Upper lobe of left lung (tissue), 6 donors: ENCODE data around the gene SMLR1. TPM values are rescaled to one million over a fixed set of nuclear protein-coding genes. Genes with fewer than 3 reads are reported as not detected.

Experiments used
- ATAC-seq, 2 donors: fragments of 200-7000 bp; cut with Tn5 transposase; one replicate each; pipeline ENCODE4 v1.9.1; 2022; ENCODE audit warnings: mild to moderate bottlenecking in 2 of 2, moderate library complexity in 2 of 2; ENCODE audit not compliant: low FRiP score in 2 of 2
- DNase-seq, 2 donors: peaks; one replicate each; pipeline ENCODE4 v3.0.0-alpha.2; 2019 to 2020
- H3K27ac ChIP-seq, 4 donors: fragments of 200-600 bp; sonication (generic); one replicate each; pipeline ENCODE4 v1.5.1; 2016 to 2019
- H3K27me3 ChIP-seq, 4 donors: fragments of 200-600 bp; sonication (generic); one replicate each; pipeline ENCODE4 v1.5.1; 2017 to 2019
- H3K36me3 ChIP-seq, 4 donors: fragments of 200-600 bp; sonication (generic); one replicate each; pipeline ENCODE4 v1.5.1; 2016 to 2019
- H3K4me1 ChIP-seq, 4 donors: fragments of 200-600 bp; sonication (generic); one replicate each; pipeline ENCODE4 v1.5.1; 2018 to 2019
- H3K4me3 ChIP-seq, 4 donors: fragments of 200-600 bp; sonication (generic); one replicate each; pipeline ENCODE4 v1.5.1; 2017 to 2019; ENCODE audit warnings: mild to moderate bottlenecking in 2 of 4, moderate library complexity in 1 of 4
- H3K9me3 ChIP-seq, 4 donors: fragments of 200-600 bp; sonication (generic); one replicate each; pipeline ENCODE4 v1.5.1; 2018 to 2019
- CTCF ChIP-seq, 6 experiments: fragments of 450-650 bp in 4 of 6; fragments of 200-600 bp in 2 of 6; sonication (generic) in 2 of 6; IDR thresholded peaks; one replicate each; pipeline ENCODE4 v1.5.1; 2016 to 2019; ENCODE audit warnings: antibody characterized with exemption in 6 of 6
- EP300 ChIP-seq, 4 donors: sonication (generic); formaldehyde crosslinking; IDR thresholded peaks; one replicate each; pipeline ENCODE4 v1.5.1; 2017; ENCODE audit warnings: antibody characterized with exemption in 4 of 4, control low read depth in 2 of 4
- POLR2A ChIP-seq, 4 donors: fragments of 450-650 bp; IDR thresholded peaks; one replicate each; pipeline ENCODE4 v1.5.1; 2016 to 2017; ENCODE audit warnings: antibody characterized with exemption in 4 of 4, mild to moderate bottlenecking in 2 of 4
- POLR2AphosphoS5 ChIP-seq, 2 donors: sonication (generic); formaldehyde crosslinking; IDR thresholded peaks; one replicate each; pipeline ENCODE4 v1.5.1; 2017; ENCODE audit warnings: antibody characterized with exemption in 2 of 2
- WGBS, 2 donors: methylation state at CpG; one replicate each; pipeline ENCODE4 v1.1.5; 2017 to 2018; 5-methylcytosine and 5-hydroxymethylcytosine counted together
- total RNA-seq, 6 donors: library from RNA; depleted of rRNA in 4 of 6; stranded (reverse); fragments of >200 nt in 4 of 6; gene quantifications; one replicate each; pipeline versions ENCODE4 v1.1.0 to v1.2.1, GENCODE V29; 2016 to 2021
- donor health status: DM: no; HTN: no; CAD: no; lungs with moderate emphysema.
- donor health status: DM: no; HTN: yes; CAD: no; lungs with severe emphysema.

SMLR1 gene
- total RNA-seq, 6 donors from 2014 or later = 0.33 TPM; not detected in 5

- no peaks in the 10 kb centered on the region for H3K9me3 ChIP-seq
- ATAC-seq (no peak), DNase-seq (no peak)
- H3K36me3 ChIP-seq = peaks cover 0 to 2% (median 0%) of the 10 kb centered on the region in 4 donors
- H3K27me3 ChIP-seq = no peaks in the 10 kb centered on the region
- H3K27ac ChIP-seq = no peak overlapping the region
- H3K4me3 ChIP-seq = no peak overlapping the region
- TF ChIP-seq EP300 (IDR thresholded peaks at IDR 0.05) = no peak
- TF ChIP-seq POLR2AphosphoS5 (IDR thresholded peaks at IDR 0.05) = no peak
- no peak for TF ChIP-seq POLR2A (IDR thresholded peaks at IDR 0.05)
- no peak for TF ChIP-seq CTCF (IDR thresholded peaks at IDR 0.05)
- H3K4me1 ChIP-seq = peaks cover 0 to 5% (median 2%) of the 10 kb centered on the region in 4 donors
- 87 to 97% methylated on average over 2 of the region's 2 CpGs for WGBS, 2 donors
Measured at GRCh38 chr6:130848945-130849344, 21.7 kb downstream of the SMLR1 start.

- peaks cover 0 to 2% (median 0%) of the 10 kb centered on the region in 4 donors for H3K36me3 ChIP-seq
- DNase-seq (no peak), ATAC-seq (no peak)
- no peaks in the 10 kb centered on the region for H3K9me3 ChIP-seq
- H3K4me3 ChIP-seq = no peak overlapping the region
- H3K4me1 ChIP-seq = peaks cover 0 to 5% (median 2%) of the 10 kb centered on the region in 4 donors
- H3K27me3 ChIP-seq = no peaks in the 10 kb centered on the region
- whole genome bisulfite sequencing, 2 donors = 79 to 90% methylated on average over 1 of the region's 1 CpG
- TF ChIP-seq CTCF (IDR thresholded peaks at IDR 0.05) (no peak), EP300 (IDR thresholded peaks at IDR 0.05) (no peak), POLR2A (IDR thresholded peaks at IDR 0.05) (no peak), POLR2AphosphoS5 (IDR thresholded peaks at IDR 0.05) (no peak)
- no peak overlapping the region for H3K27ac ChIP-seq
Measured at GRCh38 chr6:130849594-130849993, 22.4 kb downstream of the SMLR1 start.

- no peak for ATAC-seq
- peaks cover 0 to 5% (median 2%) of the 10 kb centered on the region in 4 donors for H3K4me1 ChIP-seq
Measured at GRCh38 chr6:130851026-130851425, 23.8 kb downstream of the SMLR1 start.

GRCh38 chr6:130852844-130853554, 25.8 kb downstream of the SMLR1 start:
- TF ChIP-seq POLR2A (IDR thresholded peaks at IDR 0.05) (no peak), CTCF (IDR thresholded peaks at IDR 0.05) (no peak), EP300 (IDR thresholded peaks at IDR 0.05) (no peak), POLR2AphosphoS5 (IDR thresholded peaks at IDR 0.05) (no peak)
- H3K4me3 ChIP-seq = no peak overlapping the region
- H3K4me1 ChIP-seq = peaks cover 0 to 5% (median 2%) of the 10 kb centered on the region in 4 donors
- H3K27ac ChIP-seq = no peak overlapping the region
- H3K27me3 ChIP-seq = no peaks in the 10 kb centered on the region
- ATAC-seq (no peak), DNase-seq (no peak)
- no peaks in the 10 kb centered on the region for H3K9me3 ChIP-seq
- WGBS, 2 donors = 68 to 72% methylated on average over 7 of the region's 7 CpGs
- H3K36me3 ChIP-seq = peaks cover 0 to 5% (median 0%) of the 10 kb centered on the region in 4 donors

More at GRCh38 chr6:130851026-130851425, 23.8 kb downstream of the SMLR1 start:
- peaks cover 0 to 2% (median 0%) of the 10 kb centered on the region in 4 donors for H3K36me3 ChIP-seq
- H3K9me3 ChIP-seq = no peaks in the 10 kb centered on the region
- no peak for DNase-seq
- TF ChIP-seq CTCF (IDR thresholded peaks at IDR 0.05) (no peak), POLR2AphosphoS5 (IDR thresholded peaks at IDR 0.05) (no peak), POLR2A (IDR thresholded peaks at IDR 0.05) (no peak), EP300 (IDR thresholded peaks at IDR 0.05) (no peak)
- H3K27me3 ChIP-seq = no peaks in the 10 kb centered on the region
- 46 to 60% methylated on average over 1 of the region's 1 CpG for WGBS, 2 donors
- H3K27ac ChIP-seq = no peak overlapping the region
- no peak overlapping the region for H3K4me3 ChIP-seq
